Measurements from ENCODE around the gene HDAC11. TPM values are rescaled to one million over a fixed set of nuclear protein-coding genes. Genes with fewer than 3 reads are reported as not detected.

Gene HDAC11
- total and polyA plus RNA-seq, 2 experiments from 2014 or later: 11.7 to 12.2 TPM

DNA sequence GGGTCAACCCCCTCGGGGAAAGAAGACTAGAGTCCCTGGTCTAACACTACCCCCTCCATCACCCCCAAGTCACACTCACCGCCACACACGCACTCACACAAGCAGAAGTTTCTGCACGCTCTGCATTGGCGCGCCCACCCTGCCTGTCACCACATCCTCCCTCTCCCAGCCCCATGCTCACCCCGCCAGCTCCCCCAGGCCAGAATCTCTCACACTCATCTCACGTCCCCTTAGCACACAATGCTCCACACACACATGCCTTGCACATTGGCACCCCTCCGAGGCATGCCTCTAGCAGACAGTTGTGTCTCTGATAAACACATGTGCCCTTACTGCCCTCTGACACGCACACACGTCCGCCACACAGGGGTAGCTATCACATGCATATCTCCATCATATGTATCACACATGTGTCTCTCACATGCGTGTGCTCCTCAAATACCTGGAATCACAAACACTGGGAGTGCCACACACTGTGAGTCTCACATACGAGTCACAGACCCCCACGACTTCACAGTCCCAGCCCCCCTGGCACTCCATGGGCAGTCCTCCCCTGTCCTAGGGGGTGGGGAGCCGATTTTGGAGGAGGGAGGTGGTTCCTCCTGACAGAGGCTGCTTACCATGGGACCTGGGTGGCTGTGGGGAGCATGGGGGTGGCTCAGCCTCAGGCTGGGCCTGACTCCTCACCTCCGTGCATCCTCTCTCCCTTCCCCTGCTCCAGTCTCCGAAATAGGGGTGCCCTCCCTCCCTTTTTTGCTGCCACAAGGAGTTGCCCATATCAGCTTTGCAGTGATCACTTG is 69.7 kb downstream of the HDAC11 start:
- Histone ChIP-seq H3F3A (ENCODE audit: insufficient read depth) (peaks cover 13% of the 10 kb centered on the region), H3K4me1 (ENCODE audit: insufficient read depth) (peaks cover 66% of the 10 kb centered on the region), H3K27me3 (replicated peaks; ENCODE audit: insufficient read depth) (no peaks in the 10 kb centered on the region), H3K4me3 (peak overlapping the region; percentile 70), H4K20me1 (ENCODE audit: insufficient read depth) (no peaks in the 10 kb centered on the region), H3K9ac (peak overlapping the region; percentile 87), H3K27ac (peak overlapping the region; percentile 57), H2AFZ (no peak overlapping the region), H3K9me3 (ENCODE audit: low read depth) (no peaks in the 10 kb centered on the region), H3K9me2 (ENCODE audit: insufficient read depth) (no peaks in the 10 kb centered on the region), H3K79me2 (ENCODE audit: insufficient read depth) (peaks cover 56% of the 10 kb centered on the region), H3K36me3 (ENCODE audit: low read depth) (no peaks in the 10 kb centered on the region), H3K4me2 (ENCODE audit: unreplicated experiment) (peak overlapping the region; percentile 79)
- no peak for TF ChIP-seq EZH2phosphoT487 (IDR thresholded peaks at IDR 0.05; ENCODE audit: insufficient read depth, low read depth)
- 13 to 24% methylated on average over 12 to 18 of the region's 18 CpGs for WGBS, 2 experiments (ENCODE audit: low coverage in 1 of 2, low lambda C conversion rate in 2 of 2, missing lambda C conversion rate in 2 of 2)
- in situ Hi-C loops (cut with MboI): no loop called here
- DNase-seq: peak; percentile 61

DNA sequence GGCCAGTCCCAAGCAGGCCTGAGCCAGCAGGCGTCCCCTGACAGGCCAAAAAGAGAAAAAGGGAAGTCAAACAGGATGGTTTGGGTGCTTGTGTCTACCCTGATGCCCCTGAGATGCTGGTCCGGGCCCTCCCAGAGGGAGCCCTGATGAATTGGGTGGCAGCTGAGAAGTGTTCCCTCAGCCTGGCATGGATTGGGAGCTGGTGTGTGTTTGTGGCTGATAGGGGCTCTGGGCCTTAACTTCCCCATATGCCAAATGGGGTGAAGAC is 70.3 kb downstream of the HDAC11 start:
- Histone ChIP-seq H3K4me1 (ENCODE audit: insufficient read depth) (peaks cover 61% of the 10 kb centered on the region), H3K9me3 (ENCODE audit: low read depth) (no peaks in the 10 kb centered on the region), H3K79me2 (ENCODE audit: insufficient read depth) (peaks cover 60% of the 10 kb centered on the region), H3K4me3 (peak overlapping the region; percentile 70), H3K4me2 (ENCODE audit: unreplicated experiment) (peak overlapping the region; percentile 79), H3K27me3 (replicated peaks; ENCODE audit: insufficient read depth) (no peaks in the 10 kb centered on the region), H2AFZ (no peak overlapping the region), H3K9me2 (ENCODE audit: insufficient read depth) (no peaks in the 10 kb centered on the region), H3K9ac (peak overlapping the region; percentile 87), H3F3A (ENCODE audit: insufficient read depth) (peaks cover 10% of the 10 kb centered on the region), H3K27ac (peak overlapping the region; percentile 57), H4K20me1 (ENCODE audit: insufficient read depth) (no peaks in the 10 kb centered on the region), H3K36me3 (ENCODE audit: low read depth) (no peaks in the 10 kb centered on the region)
- no peak for DNase-seq
- in situ Hi-C loops (cut with MboI): no loop called here
- WGBS, 2 experiments (ENCODE audit: low coverage in 1 of 2, low lambda C conversion rate in 2 of 2, missing lambda C conversion rate in 2 of 2): 20 to 29% methylated on average over 2 of the region's 2 CpGs
- no peak for TF ChIP-seq EZH2 (IDR thresholded peaks at IDR 0.05; ENCODE audit: insufficient read depth, poor library complexity, severe bottlenecking)
- no peak for TF ChIP-seq EZH2phosphoT487 (IDR thresholded peaks at IDR 0.05; ENCODE audit: insufficient read depth, low read depth)

DNA sequence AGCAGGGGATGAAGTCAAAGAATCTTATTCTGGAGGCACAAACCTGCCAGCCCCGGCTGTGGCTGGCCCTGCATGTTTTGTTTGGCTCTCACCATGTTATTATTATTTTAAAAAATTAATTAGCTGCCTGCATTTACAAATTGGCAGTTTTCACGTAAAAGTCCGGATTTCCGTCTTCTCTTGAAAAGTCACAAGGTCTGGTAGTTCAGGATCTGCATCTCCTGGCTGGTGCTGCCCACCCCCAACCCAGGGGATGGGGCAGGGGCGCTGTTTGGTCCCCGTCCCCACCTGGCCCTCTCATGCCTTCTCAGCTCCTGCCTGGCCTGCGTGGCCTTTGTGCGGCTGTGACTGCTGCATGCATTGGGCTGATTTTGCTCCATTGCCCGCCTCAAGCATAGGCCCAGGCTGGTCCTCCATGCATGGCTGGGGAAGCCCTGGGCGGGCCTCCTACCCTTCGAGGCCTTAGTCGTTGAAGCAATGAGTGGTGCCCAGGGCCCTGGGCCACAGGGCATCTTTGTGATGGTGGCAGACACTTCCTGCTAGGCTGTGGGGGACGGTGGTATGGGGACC is 70.8 kb downstream of the HDAC11 start:
- no peak for DNase-seq
- H3K79me2 ChIP-seq (ENCODE audit: insufficient read depth): peaks cover 65% of the 10 kb centered on the region
- H3K36me3 ChIP-seq (ENCODE audit: low read depth): no peaks in the 10 kb centered on the region
- H3K9ac ChIP-seq: peak overlapping the region; percentile 87
- in situ Hi-C loops (cut with MboI): no loop called here
- peak overlapping the region; percentile 57 for H3K27ac ChIP-seq
- H3F3A ChIP-seq (ENCODE audit: insufficient read depth): peaks cover 10% of the 10 kb centered on the region
- no peaks in the 10 kb centered on the region for H4K20me1 ChIP-seq (ENCODE audit: insufficient read depth)
- H3K9me2 ChIP-seq (ENCODE audit: insufficient read depth): no peaks in the 10 kb centered on the region
- no peak overlapping the region for H2AFZ ChIP-seq
- 41 to 48% methylated on average over 13 of the region's 13 CpGs for WGBS, 2 experiments (ENCODE audit: low coverage in 1 of 2, low lambda C conversion rate in 2 of 2, missing lambda C conversion rate in 2 of 2)
- peak overlapping the region; percentile 79 for H3K4me2 ChIP-seq (ENCODE audit: unreplicated experiment)
- no peak for TF ChIP-seq EZH2 (IDR thresholded peaks at IDR 0.05; ENCODE audit: insufficient read depth, poor library complexity, severe bottlenecking)
- no peaks in the 10 kb centered on the region for H3K9me3 ChIP-seq (ENCODE audit: low read depth)
- peak overlapping the region; percentile 70 for H3K4me3 ChIP-seq
- no peaks in the 10 kb centered on the region for H3K27me3 ChIP-seq (replicated peaks; ENCODE audit: insufficient read depth)
- H3K4me1 ChIP-seq (ENCODE audit: insufficient read depth): peaks cover 56% of the 10 kb centered on the region

DNA sequence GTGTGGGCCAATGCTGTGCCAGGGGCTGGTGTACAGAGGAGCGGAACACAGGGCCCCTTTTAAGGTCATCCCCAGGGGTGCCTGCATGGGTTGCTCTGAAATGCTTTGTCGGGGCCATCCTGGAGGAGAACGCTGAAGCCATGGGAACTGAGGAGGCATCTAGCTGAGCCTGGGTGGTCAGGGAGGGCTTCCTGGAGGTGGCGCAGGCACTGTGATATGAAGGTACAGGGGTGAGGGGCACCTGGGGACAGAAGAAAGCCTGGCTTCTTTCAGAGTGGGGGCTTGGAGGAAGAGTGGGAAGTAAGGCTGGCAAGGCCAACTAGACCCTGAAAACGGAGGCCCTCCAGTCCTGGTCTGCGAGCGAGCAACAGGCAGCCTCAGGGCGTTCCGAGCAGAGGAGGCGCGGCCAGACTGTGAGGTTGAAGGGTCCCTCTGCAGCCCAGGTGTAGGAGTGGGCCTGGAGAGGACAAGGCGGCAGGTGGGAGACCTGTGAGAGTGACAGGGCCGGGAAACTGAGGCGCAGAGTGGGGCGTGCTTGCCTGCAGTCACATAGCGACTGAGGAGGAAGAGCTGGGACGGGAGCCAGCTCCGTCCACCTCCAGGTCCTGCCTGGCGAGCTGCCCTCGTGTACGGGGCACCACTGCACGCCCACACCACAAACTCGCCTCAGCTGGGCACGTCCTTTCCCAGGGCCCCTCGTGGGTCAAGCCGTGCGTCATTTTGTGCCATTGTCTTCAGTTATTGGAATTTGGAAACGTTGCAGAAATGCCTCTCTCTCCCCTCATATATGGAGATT is 72.9 kb downstream of the HDAC11 start:
- peak overlapping the region; percentile 8 for H3K4me2 ChIP-seq (ENCODE audit: unreplicated experiment)
- H3K9ac ChIP-seq: no peak overlapping the region

More for the DNA sequence above, 72.9 kb downstream of the HDAC11 start:
- H3F3A ChIP-seq (ENCODE audit: insufficient read depth): no peaks in the 10 kb centered on the region
- no peak overlapping the region for H3K27ac ChIP-seq
- H4K20me1 ChIP-seq (ENCODE audit: insufficient read depth): no peaks in the 10 kb centered on the region
- H3K79me2 ChIP-seq (ENCODE audit: insufficient read depth): peaks cover 87% of the 10 kb centered on the region
- H3K36me3 ChIP-seq (ENCODE audit: low read depth): no peaks in the 10 kb centered on the region
- H3K9me3 ChIP-seq (ENCODE audit: low read depth): no peaks in the 10 kb centered on the region
- H3K27me3 ChIP-seq (replicated peaks; ENCODE audit: insufficient read depth): no peaks in the 10 kb centered on the region
- WGBS, 2 experiments (ENCODE audit: low coverage in 1 of 2, low lambda C conversion rate in 2 of 2, missing lambda C conversion rate in 2 of 2): 64 to 66% methylated on average over 28 of the region's 28 CpGs
- no peaks in the 10 kb centered on the region for H3K9me2 ChIP-seq (ENCODE audit: insufficient read depth)
- peak; percentile 53 for DNase-seq
- no peak overlapping the region for H2AFZ ChIP-seq
- peaks cover 39% of the 10 kb centered on the region for H3K4me1 ChIP-seq (ENCODE audit: insufficient read depth)
- TF ChIP-seq EZH2 (IDR thresholded peaks at IDR 0.05; ENCODE audit: insufficient read depth, poor library complexity, severe bottlenecking): no peak
- no peak for TF ChIP-seq EZH2phosphoT487 (IDR thresholded peaks at IDR 0.05; ENCODE audit: insufficient read depth, low read depth)
- no peak overlapping the region for H3K4me3 ChIP-seq
- in situ Hi-C loops (cut with MboI): no loop called here

Data from GM23248 (cell line).